ENCODE data around the gene NCAM1. TPM values are rescaled to one million over a fixed set of nuclear protein-coding genes. Genes with fewer than 3 reads are reported as not detected.

Gene NCAM1
- total and polyA plus RNA-seq, 2 donors (not counting 1 experiment from before 2014, with no cell fraction given): 0.17 to 2.6 TPM

DNA sequence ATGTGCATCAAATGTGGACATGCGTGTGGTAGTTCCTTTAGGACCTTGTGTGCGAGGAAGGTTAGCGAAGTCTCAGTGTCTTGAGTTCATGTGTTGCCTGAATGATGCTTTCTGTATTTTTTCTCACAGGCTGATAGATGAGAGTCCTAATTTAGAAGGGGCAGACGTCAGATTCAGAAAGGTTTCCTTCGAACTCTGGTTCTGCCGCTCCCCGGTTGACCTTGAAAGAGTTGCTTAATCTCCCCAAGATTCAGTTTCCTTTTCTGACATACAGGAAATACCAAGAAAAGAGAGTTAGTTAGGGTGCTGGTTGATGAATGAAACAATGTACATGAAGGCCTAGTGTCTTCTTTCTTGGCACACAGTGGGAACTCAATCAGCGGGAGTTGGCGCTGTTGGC lies 317.3 kb downstream of the NCAM1 start:
- no peak overlapping the region for H3K4me2 ChIP-seq (ENCODE audit: extremely low read depth, insufficient read depth, low read length)
- H3K4me1 ChIP-seq (ENCODE audit: control insufficient read depth, extremely low read depth, insufficient read depth, low read length): no peaks in the 10 kb centered on the region
- H3K27ac ChIP-seq (ENCODE audit: insufficient read depth, low read length): no peak overlapping the region
- no peak overlapping the region for H3K9ac ChIP-seq (ENCODE audit: insufficient read depth, low read length)
- TF ChIP-seq CTCF (conservative IDR thresholded peaks at IDR 0.05 in 1 of 2, IDR thresholded peaks at IDR 0.05 in 1 of 2; ENCODE audit: low read depth in 1 of 2, low read length in 2 of 2) (no peak), EZH2 (IDR thresholded peaks at IDR 0.05; ENCODE audit: low read length, missing control alignments) (no peak)
- no peaks in the 10 kb centered on the region for H4K20me1 ChIP-seq (ENCODE audit: control insufficient read depth, extremely low read depth, insufficient read depth, low read length)
- no peaks in the 10 kb centered on the region for H3K79me2 ChIP-seq (ENCODE audit: control insufficient read depth, insufficient read depth, low read length)
- no peaks in the 10 kb centered on the region for H3K9me3 ChIP-seq (ENCODE audit: control insufficient read depth, insufficient read depth, low read depth, low read length)
- no peak overlapping the region for H2AFZ ChIP-seq (ENCODE audit: low read length)
- H3K36me3 ChIP-seq (ENCODE audit: control insufficient read depth, insufficient read depth, low read length): no peaks in the 10 kb centered on the region
- H3K4me3 ChIP-seq (replicated peaks in 1 of 4; ENCODE audit: control extremely low read depth in 1 of 4, insufficient read depth in 1 of 4, low read depth in 3 of 4, low read length in 4 of 4): no peak overlapping the region
- DNase-seq (ENCODE audit: low read depth in 2 of 2): no peak
- no peaks in the 10 kb centered on the region for H3K27me3 ChIP-seq (ENCODE audit: control insufficient read depth, insufficient read depth, low read length)

GRCh38 chr11:113278925-113279324 lies 317.7 kb downstream of the NCAM1 start:
- no peak for TF ChIP-seq EZH2 (IDR thresholded peaks at IDR 0.05; ENCODE audit: low read length, missing control alignments)
- TF ChIP-seq CTCF (conservative IDR thresholded peaks at IDR 0.05 in 1 of 2, IDR thresholded peaks at IDR 0.05 in 1 of 2; ENCODE audit: low read depth in 1 of 2, low read length in 2 of 2): peak in 1 of 2 donors; percentile 26

GRCh38 chr11:113279591-113279990 lies 318.4 kb downstream of the NCAM1 start:
- Histone ChIP-seq H3K36me3 (ENCODE audit: control insufficient read depth, insufficient read depth, low read length) (no peaks in the 10 kb centered on the region), H3K4me2 (ENCODE audit: extremely low read depth, insufficient read depth, low read length) (no peak overlapping the region), H3K9ac (ENCODE audit: insufficient read depth, low read length) (no peak overlapping the region), H2AFZ (ENCODE audit: low read length) (no peak overlapping the region), H3K9me3 (ENCODE audit: control insufficient read depth, insufficient read depth, low read depth, low read length) (no peaks in the 10 kb centered on the region), H3K4me1 (ENCODE audit: control insufficient read depth, extremely low read depth, insufficient read depth, low read length) (no peaks in the 10 kb centered on the region), H3K79me2 (ENCODE audit: control insufficient read depth, insufficient read depth, low read length) (no peaks in the 10 kb centered on the region), H3K27me3 (ENCODE audit: control insufficient read depth, insufficient read depth, low read length) (no peaks in the 10 kb centered on the region), H3K27ac (ENCODE audit: insufficient read depth, low read length) (no peak overlapping the region), H4K20me1 (ENCODE audit: control insufficient read depth, extremely low read depth, insufficient read depth, low read length) (no peaks in the 10 kb centered on the region), H3K4me3 (replicated peaks in 1 of 4; ENCODE audit: control extremely low read depth in 1 of 4, insufficient read depth in 1 of 4, low read depth in 3 of 4, low read length in 4 of 4) (no peak overlapping the region)
- TF ChIP-seq CTCF (conservative IDR thresholded peaks at IDR 0.05 in 1 of 2, IDR thresholded peaks at IDR 0.05 in 1 of 2; ENCODE audit: low read depth in 1 of 2, low read length in 2 of 2) (no peak), EZH2 (IDR thresholded peaks at IDR 0.05; ENCODE audit: low read length, missing control alignments) (no peak)
- no peak for DNase-seq (ENCODE audit: low read depth in 2 of 2)

More at GRCh38 chr11:113278925-113279324, 317.7 kb downstream of the NCAM1 start:
- Histone ChIP-seq H2AFZ (ENCODE audit: low read length) (no peak overlapping the region), H3K79me2 (ENCODE audit: control insufficient read depth, insufficient read depth, low read length) (no peaks in the 10 kb centered on the region), H3K4me1 (ENCODE audit: control insufficient read depth, extremely low read depth, insufficient read depth, low read length) (no peaks in the 10 kb centered on the region), H4K20me1 (ENCODE audit: control insufficient read depth, extremely low read depth, insufficient read depth, low read length) (no peaks in the 10 kb centered on the region), H3K4me3 (replicated peaks in 1 of 4; ENCODE audit: control extremely low read depth in 1 of 4, insufficient read depth in 1 of 4, low read depth in 3 of 4, low read length in 4 of 4) (no peak overlapping the region), H3K9me3 (ENCODE audit: control insufficient read depth, insufficient read depth, low read depth, low read length) (no peaks in the 10 kb centered on the region), H3K36me3 (ENCODE audit: control insufficient read depth, insufficient read depth, low read length) (no peaks in the 10 kb centered on the region), H3K9ac (ENCODE audit: insufficient read depth, low read length) (no peak overlapping the region), H3K27me3 (ENCODE audit: control insufficient read depth, insufficient read depth, low read length) (no peaks in the 10 kb centered on the region), H3K27ac (ENCODE audit: insufficient read depth, low read length) (no peak overlapping the region), H3K4me2 (ENCODE audit: extremely low read depth, insufficient read depth, low read length) (no peak overlapping the region)
- DNase-seq (ENCODE audit: low read depth in 2 of 2): no peak

Measured in fibroblast of lung (primary cell).